C4-2B (cell line): ENCODE results near the gene FAM136A.

ENCODE experiments used
- CTCF ChIP-seq: fragments of 450-650 bp; conservative IDR thresholded peaks from 2 replicates; pipeline ENCODE4 v1.5.1; 2017; ENCODE audit warnings: mild to moderate bottlenecking
- ZFX ChIP-seq: fragments of 450-650 bp; IDR thresholded peaks from 2 replicates; pipeline ENCODE4 v1.6.1; 2017

- TF ChIP-seq CTCF (peak; percentile 44), ZFX (no peak)
Observed at GRCh38 chr2:70341477-70341765, 39.6 kb upstream of the FAM136A start.
